Karpas-422 (cell line): Measurements from ENCODE around the gene TUBB2B. TPM values are rescaled to one million over a fixed set of nuclear protein-coding genes. Genes with fewer than 3 reads are reported as not detected.
A peak's percentile ranks its signal among the peaks of the same experiment; 100 is the strongest.
"Not testable (repeated sequence)": the region's sequence is repeated elsewhere in the genome, so short reads cannot be mapped to it uniquely, and the experiment has no call there.

ENCODE experiments used
- DNase-seq: peaks from one replicate; pipeline ENCODE4 v3.0.0-alpha.2; 2015
- H2AFZ ChIP-seq: fragments of 200-600 bp; sonication (generic); 2 replicates; pipeline ENCODE4 v1.6.1; 2014; ENCODE audit warnings: antibody characterized with exemption, low read length, mixed read lengths
- H3K27ac ChIP-seq: fragments of 200-600 bp; sonication (generic); 2 replicates; pipeline ENCODE4 v1.5.1; 2014; ENCODE audit warnings: mild to moderate bottlenecking, low read length, moderate library complexity
- H3K27me3 ChIP-seq: fragments of 200-600 bp; sonication (generic); 2 replicates; pipeline ENCODE4 v1.6.1; 2014; ENCODE audit warnings: low read length, mixed read lengths
- H3K36me3 ChIP-seq: fragments of 200-600 bp; sonication (generic); 2 replicates; pipeline ENCODE4 v1.6.1; 2014; ENCODE audit warnings: low read length, mixed read lengths; ENCODE audit not compliant: insufficient read depth
- H3K4me1 ChIP-seq: fragments of 200-600 bp; sonication (generic); 2 replicates; pipeline ENCODE4 v1.6.1; 2014; ENCODE audit warnings: mild to moderate bottlenecking, low read length, mixed read lengths
- H3K4me2 ChIP-seq: fragments of 200-600 bp; sonication (generic); 2 replicates; pipeline ENCODE4 v1.6.1; 2014; ENCODE audit warnings: low read length, low read depth, mild to moderate bottlenecking; ENCODE audit not compliant: poor library complexity, severe bottlenecking
- H3K4me3 ChIP-seq: fragments of 200-600 bp; sonication (generic); 2 replicates; pipeline ENCODE4 v1.5.1; 2014; ENCODE audit warnings: mild to moderate bottlenecking, antibody characterized with exemption, low read length, mixed read lengths
- H3K79me2 ChIP-seq: fragments of 200-600 bp; sonication (generic); 2 replicates; pipeline ENCODE4 v1.6.1; 2014; ENCODE audit warnings: mild to moderate bottlenecking, low read length, mixed read lengths
- H3K9ac ChIP-seq: fragments of 200-600 bp; sonication (generic); 2 replicates; pipeline ENCODE4 v1.6.0; 2014; ENCODE audit warnings: low read length
- H3K9me2 ChIP-seq: fragments of 200-600 bp; sonication (generic), shearing (Covaris generic); replicated peaks from 2 replicates; pipeline ENCODE4 v1.6.0; 2014; ENCODE audit warnings: mild to moderate bottlenecking, low read length, moderate library complexity; ENCODE audit not compliant: insufficient read depth
- H3K9me3 ChIP-seq: fragments of 300-700, 200-600 bp; sonication (generic); 2 replicates; pipeline ENCODE4 v1.6.1; 2014; ENCODE audit warnings: low read length, mixed read lengths
- H4K20me1 ChIP-seq: fragments of 200-600 bp; sonication (generic); 2 replicates; pipeline ENCODE4 v1.6.1; 2014; ENCODE audit warnings: mild to moderate bottlenecking, antibody characterized with exemption, low read length, low read depth; ENCODE audit not compliant: insufficient read depth
- total RNA-seq: library from RNA; depleted of rRNA; stranded (reverse); fragments of >200 nt; shearing (Covaris generic); gene quantifications from 2 replicates; pipeline ENCODE4 v1.2.3, GENCODE V29; 2014; ENCODE audit warnings: low replicate concordance

TUBB2B gene
- total RNA-seq, 1 experiment from 2014 or later: 0.34 TPM

DNA sequence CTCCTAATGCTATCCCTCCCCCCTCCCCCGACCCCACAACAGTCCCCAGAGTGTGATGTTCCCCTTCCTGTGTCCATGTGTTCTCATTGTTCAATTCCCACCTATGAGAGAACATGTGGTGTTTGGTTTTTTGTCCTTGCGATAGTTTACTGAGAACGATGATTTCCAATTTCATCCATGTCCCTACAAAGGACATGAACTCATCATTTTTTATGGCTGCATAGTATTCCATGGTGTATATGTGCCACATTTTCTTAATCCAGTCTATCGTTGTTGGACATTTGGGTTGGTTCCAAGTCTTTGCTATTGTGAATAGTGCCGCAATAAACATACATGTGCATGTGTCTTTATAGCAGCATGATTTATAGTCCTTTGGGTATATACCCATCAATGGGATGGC is 29.7 kb downstream of the TUBB2B start:
- H3K4me1 ChIP-seq, H3K36me3 ChIP-seq, H3K4me3 ChIP-seq, H3K27me3 ChIP-seq, H2AFZ ChIP-seq, H3K9ac ChIP-seq, H4K20me1 ChIP-seq, H3K4me2 ChIP-seq, H3K79me2 ChIP-seq, H3K27ac ChIP-seq, DNase-seq, H3K9me2 ChIP-seq, H3K9me3 ChIP-seq: not testable (repeated sequence)

GRCh38 chr6:3196770-3197169 is 30.7 kb downstream of the TUBB2B start:
- no peak overlapping the region for H3K9ac ChIP-seq
- H2AFZ ChIP-seq: no peak overlapping the region
- H3K9me3 ChIP-seq: no peaks in the 10 kb centered on the region
- no peak overlapping the region for H3K27ac ChIP-seq
- H3K9me2 ChIP-seq: no peaks in the 10 kb centered on the region
- H3K36me3 ChIP-seq: no peaks in the 10 kb centered on the region
- no peaks in the 10 kb centered on the region for H3K79me2 ChIP-seq
- no peaks in the 10 kb centered on the region; the same call in 1 of the 2 replicates for H3K4me1 ChIP-seq
- no peaks in the 10 kb centered on the region for H3K27me3 ChIP-seq
- no peak overlapping the region for H3K4me3 ChIP-seq
- no peak for DNase-seq
- H4K20me1 ChIP-seq: no peaks in the 10 kb centered on the region
- H3K4me2 ChIP-seq: no peak overlapping the region

GRCh38 chr6:3195695-3196497 is 31.6 kb downstream of the TUBB2B start:
- Histone ChIP-seq H3K9me2 (no peaks in the 10 kb centered on the region), H3K27ac (no peak overlapping the region), H3K9ac (no peak overlapping the region), H4K20me1 (no peaks in the 10 kb centered on the region), H3K9me3 (no peaks in the 10 kb centered on the region), H3K27me3 (no peaks in the 10 kb centered on the region), H3K79me2 (no peaks in the 10 kb centered on the region), H3K4me2 (no peak overlapping the region), H2AFZ (0 out of 2 replicates have a peak overlapping the region, but pooled peaks have one; percentile 43), H3K4me1 (no peaks in the 10 kb centered on the region; the same call in 1 of the 2 replicates), H3K4me3 (no peak overlapping the region), H3K36me3 (no peaks in the 10 kb centered on the region)
- DNase-seq: no peak

- H3K27ac ChIP-seq: no peak overlapping the region
- H3K36me3 ChIP-seq: no peaks in the 10 kb centered on the region
- no peak overlapping the region for H3K4me3 ChIP-seq
- no peak overlapping the region for H3K9ac ChIP-seq
- H3K4me1 ChIP-seq: no peaks in the 10 kb centered on the region; the same call in 1 of the 2 replicates
- no peaks in the 10 kb centered on the region for H3K9me2 ChIP-seq
- H3K79me2 ChIP-seq: no peaks in the 10 kb centered on the region
- DNase-seq: no peak
- no peak overlapping the region for H3K4me2 ChIP-seq
- H4K20me1 ChIP-seq: no peaks in the 10 kb centered on the region
- H3K27me3 ChIP-seq: no peaks in the 10 kb centered on the region
- H2AFZ ChIP-seq: 0 out of 2 replicates have a peak overlapping the region, but pooled peaks have one; percentile 43
- no peaks in the 10 kb centered on the region for H3K9me3 ChIP-seq
Measured at GRCh38 chr6:3195420-3195694, 32.1 kb downstream of the TUBB2B start.

GRCh38 chr6:3194535-3195419 is 32.7 kb downstream of the TUBB2B start:
- Histone ChIP-seq H3K27me3 (no peaks in the 10 kb centered on the region), H3K9ac (no peak overlapping the region), H3K4me1 (no peaks in the 10 kb centered on the region; the same call in 1 of the 2 replicates), H2AFZ (0 out of 2 replicates have a peak overlapping the region, but pooled peaks have one; percentile 43), H3K79me2 (no peaks in the 10 kb centered on the region), H3K9me2 (no peaks in the 10 kb centered on the region), H3K27ac (no peak overlapping the region), H4K20me1 (no peaks in the 10 kb centered on the region), H3K4me2 (no peak overlapping the region), H3K36me3 (no peaks in the 10 kb centered on the region), H3K4me3 (no peak overlapping the region), H3K9me3 (no peaks in the 10 kb centered on the region)
- no peak for DNase-seq

- Histone ChIP-seq H2AFZ (no peak overlapping the region), H3K9me3 (no peaks in the 10 kb centered on the region)
Measured at GRCh38 chr6:3193102-3193849, 34.2 kb downstream of the TUBB2B start.

GRCh38 chr6:3190779-3191178 is 36.7 kb downstream of the TUBB2B start:
- no peak overlapping the region for H2AFZ ChIP-seq
- no peaks in the 10 kb centered on the region for H4K20me1 ChIP-seq
- no peaks in the 10 kb centered on the region; the same call in 1 of the 2 replicates for H3K27me3 ChIP-seq
- no peaks in the 10 kb centered on the region for H3K79me2 ChIP-seq
- no peaks in the 10 kb centered on the region for H3K9me2 ChIP-seq
- H3K9me3 ChIP-seq: no peaks in the 10 kb centered on the region
- no peak overlapping the region for H3K27ac ChIP-seq
- DNase-seq: no peak
- no peak overlapping the region for H3K4me2 ChIP-seq
- no peak overlapping the region for H3K4me3 ChIP-seq
- H3K9ac ChIP-seq: no peak overlapping the region
- H3K36me3 ChIP-seq: no peaks in the 10 kb centered on the region
- peaks cover 4% of the 10 kb centered on the region; the same call in 1 of the 2 replicates for H3K4me1 ChIP-seq

More at GRCh38 chr6:3193102-3193849, 34.2 kb downstream of the TUBB2B start:
- H4K20me1 ChIP-seq: no peaks in the 10 kb centered on the region
- no peaks in the 10 kb centered on the region; the same call in 1 of the 2 replicates for H3K4me1 ChIP-seq
- H3K4me3 ChIP-seq: no peak overlapping the region
- no peak overlapping the region for H3K4me2 ChIP-seq
- no peak for DNase-seq
- H3K9me2 ChIP-seq: no peaks in the 10 kb centered on the region
- no peaks in the 10 kb centered on the region for H3K79me2 ChIP-seq
- H3K9ac ChIP-seq: no peak overlapping the region
- H3K27ac ChIP-seq: no peak overlapping the region
- H3K27me3 ChIP-seq: no peaks in the 10 kb centered on the region
- H3K36me3 ChIP-seq: no peaks in the 10 kb centered on the region
